UCSD-AML1 (cell line): Measurements from ENCODE around the gene HNRNPA0.
"Not testable (repeated sequence)": the region's sequence is repeated elsewhere in the genome, so short reads cannot be mapped to it uniquely, and the experiment has no call there.

Experiments
- DNase-seq: peaks from one replicate; lab custom pipeline; 2025; ENCODE audit not compliant: unreplicated experiment; lab: John Stamatoyannopoulos, UW

HNRNPA0 gene

GRCh38 chr5:137754188-137754960 lies at the start of gene HNRNPA0:
Gene HNRNPA0, minus strand, starts transcription at chr5:137754363. Its CDS starts 297 bp downstream, at chr5:137754066.
- DNase-seq: peak; percentile 98

- DNase-seq: no peak
Observed at GRCh38 chr5:137802282-137803210, 48.4 kb upstream of the HNRNPA0 start.

DNA sequence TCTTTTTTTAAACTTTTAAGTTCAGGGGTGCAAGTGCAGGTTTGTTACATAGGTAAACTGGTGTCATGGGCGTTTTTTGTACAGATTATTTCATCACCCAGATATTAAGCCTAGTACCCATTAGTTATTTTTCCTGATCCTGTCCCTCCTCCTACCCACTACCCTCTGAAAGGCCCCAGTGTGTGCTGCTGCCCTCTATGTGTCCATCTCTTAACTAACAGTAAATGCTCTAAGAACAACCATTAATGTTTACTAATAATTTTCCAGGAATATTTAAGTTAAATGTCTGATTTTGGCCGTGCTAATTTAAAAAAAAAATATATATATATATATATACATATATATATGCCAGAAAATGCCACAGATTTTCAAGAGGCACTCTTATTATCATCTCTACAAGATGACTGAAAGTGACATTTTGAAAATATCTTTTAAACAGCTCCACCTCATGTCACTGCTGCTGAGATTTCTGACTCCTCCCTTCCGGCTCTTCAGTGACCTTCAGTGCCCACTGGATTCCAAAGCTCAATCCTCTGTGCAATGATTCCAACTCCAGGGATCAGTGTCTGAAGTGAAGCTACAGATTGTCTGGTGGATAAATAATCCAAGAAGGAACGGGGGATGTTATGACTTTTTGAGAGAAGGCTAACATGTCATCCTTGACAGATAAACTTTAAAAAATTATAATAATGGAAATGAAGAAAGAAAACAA lies 46.7 kb upstream of the HNRNPA0 start:
- no peak for DNase-seq

DNA sequence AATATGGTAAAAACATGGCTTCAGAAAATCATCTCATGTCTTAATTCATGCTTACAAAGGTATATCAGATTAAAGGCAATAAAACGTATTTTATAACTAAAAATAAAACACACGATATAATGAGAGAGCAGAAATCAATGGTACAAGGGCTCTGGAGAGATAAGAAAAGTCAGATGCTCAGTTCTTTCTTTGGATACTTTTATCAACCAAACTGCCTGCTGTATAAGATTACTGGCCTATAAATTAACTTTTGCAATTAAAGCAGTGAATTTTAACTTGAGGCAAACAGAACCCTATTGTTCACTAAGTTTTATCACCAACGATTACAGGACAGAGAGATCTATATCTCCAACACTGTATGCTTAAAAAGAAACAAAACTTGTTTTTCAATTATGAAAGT lies 42.1 kb upstream of the HNRNPA0 start:
- DNase-seq: no peak

- no peak for DNase-seq
Observed at GRCh38 chr5:137794863-137795262, 40.7 kb upstream of the HNRNPA0 start.

DNA sequence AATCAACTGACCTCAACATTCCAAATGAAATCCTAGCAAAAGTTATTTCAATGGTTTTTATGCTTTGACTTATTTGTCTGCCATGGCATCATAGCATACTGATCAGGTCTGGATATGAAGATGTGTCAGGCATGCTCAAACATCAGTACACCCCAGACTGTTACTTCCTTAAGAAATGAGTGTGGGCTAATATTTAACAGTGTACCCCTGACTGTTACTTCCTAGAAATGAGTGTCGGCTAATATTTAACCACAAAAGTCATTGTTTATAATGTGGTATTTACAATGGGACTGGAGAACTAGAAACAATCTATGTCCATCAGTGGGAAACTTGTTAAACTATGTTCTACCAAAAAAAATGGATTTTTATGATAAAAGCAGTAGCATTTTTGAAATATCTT lies 38.1 kb upstream of the HNRNPA0 start:
- no peak for DNase-seq

GRCh38 chr5:137791799-137792198 lies 37.6 kb upstream of the HNRNPA0 start:
- no peak for DNase-seq

DNA sequence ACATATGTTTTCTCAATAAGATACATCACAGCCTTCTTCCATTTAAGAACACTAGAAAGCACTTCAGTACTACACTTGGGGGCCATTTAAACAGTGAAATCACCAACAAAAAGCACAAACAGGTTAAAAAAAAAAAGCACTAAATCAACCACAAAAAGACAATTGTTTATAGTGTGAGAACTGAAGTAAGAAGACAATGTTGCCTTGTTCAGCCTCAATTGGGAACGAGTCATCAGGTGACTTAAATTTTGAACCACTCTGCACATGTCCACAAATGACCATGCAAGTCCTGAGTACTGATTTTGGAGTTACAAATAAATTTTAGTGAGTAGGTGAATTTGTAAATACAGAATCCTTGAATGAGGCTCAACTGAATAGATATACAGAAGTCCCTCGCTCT lies 37.2 kb upstream of the HNRNPA0 start:
- no peak for DNase-seq

GRCh38 chr5:137788560-137788959 lies 34.4 kb upstream of the HNRNPA0 start:
- not testable (repeated sequence) for DNase-seq

DNA sequence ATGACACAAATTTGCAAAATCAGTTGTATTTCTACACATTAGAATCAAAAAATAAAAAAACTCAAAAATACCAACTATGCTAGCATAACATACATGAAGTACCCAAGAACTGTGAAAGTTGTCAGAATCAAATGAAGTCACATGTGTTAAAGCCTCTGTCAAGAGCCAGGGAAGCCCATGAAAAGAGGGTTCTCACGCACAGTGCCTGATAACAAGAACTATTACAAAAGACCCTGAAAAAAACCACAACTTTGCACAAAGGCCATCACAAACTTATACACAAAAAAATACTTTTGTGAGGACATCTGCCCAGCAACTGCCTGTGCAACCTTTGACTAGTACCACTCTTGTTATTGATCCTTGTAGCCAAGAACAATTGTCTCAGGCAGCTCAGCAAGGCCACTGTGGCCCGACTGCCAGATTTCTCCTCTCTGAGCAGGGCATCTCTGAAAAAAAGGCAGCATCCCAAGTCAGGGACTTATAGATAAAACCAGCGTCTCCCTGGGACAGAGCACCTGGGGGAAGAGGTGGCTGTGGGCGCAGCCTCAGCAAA lies 28.9 kb upstream of the HNRNPA0 start:
- DNase-seq: no peak

GRCh38 chr5:137782055-137782454 lies 27.9 kb upstream of the HNRNPA0 start:
- DNase-seq: no peak

GRCh38 chr5:137778772-137779564 lies 24.8 kb upstream of the HNRNPA0 start:
- DNase-seq: no peak

DNA sequence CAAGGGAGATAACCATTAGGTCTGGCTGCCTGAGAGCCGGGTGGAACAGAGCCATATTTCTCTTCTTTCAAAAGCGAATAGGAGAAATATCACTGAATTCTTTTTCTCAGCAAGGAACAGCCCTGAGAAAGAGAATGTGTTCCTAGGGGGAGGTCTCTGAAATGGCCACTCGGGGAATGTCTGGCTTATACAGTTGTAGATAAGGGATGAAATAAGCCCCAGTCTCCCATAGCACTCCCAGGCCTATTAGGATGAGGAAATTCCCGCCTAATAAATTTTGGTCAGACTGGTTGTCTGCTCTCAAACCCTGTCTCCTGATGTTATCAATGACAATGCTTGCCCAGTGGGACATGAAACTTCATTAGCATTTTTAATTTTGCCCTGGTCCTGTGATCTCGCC lies 13.8 kb upstream of the HNRNPA0 start:
- DNase-seq: not testable (repeated sequence)

GRCh38 chr5:137761566-137761965 lies 7.4 kb upstream of the HNRNPA0 start:
- no peak for DNase-seq

GRCh38 chr5:137760719-137761516 lies 6.8 kb upstream of the HNRNPA0 start:
- DNase-seq: no peak

GRCh38 chr5:137760294-137760693 lies 6.1 kb upstream of the HNRNPA0 start:
- DNase-seq: no peak

DNA sequence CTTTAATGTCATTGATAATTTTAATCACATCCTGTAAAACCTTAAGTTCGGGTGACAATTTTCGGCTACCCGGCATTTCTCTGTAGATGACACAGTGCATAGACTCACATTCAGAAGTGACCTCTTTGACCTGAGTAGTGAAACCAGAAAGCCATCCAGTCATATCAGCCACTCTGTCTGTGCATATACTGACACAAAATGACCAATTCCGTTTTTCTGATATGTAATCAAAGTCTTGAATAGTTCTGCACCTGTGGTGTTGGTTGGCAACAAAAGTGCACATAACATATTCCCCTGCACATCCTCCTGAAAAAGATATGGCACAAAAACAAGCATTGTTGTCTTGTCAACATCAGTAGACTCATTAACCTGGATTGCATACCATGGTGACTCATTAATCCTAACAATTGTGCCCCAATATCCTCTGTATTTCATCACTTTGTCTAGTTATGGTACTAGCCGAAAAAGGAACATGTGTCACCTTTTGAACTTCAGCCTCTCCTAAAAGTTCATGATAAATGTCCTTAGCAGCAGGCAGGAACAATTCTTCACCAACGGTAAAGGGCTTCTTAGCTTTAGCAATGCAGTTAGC lies 4.6 kb upstream of the HNRNPA0 start:
- DNase-seq: no peak

- no peak for DNase-seq
Observed at GRCh38 chr5:137758121-137758520, 4.0 kb upstream of the HNRNPA0 start.

GRCh38 chr5:137757634-137758033 lies 3.5 kb upstream of the HNRNPA0 start:
- DNase-seq: no peak
